Right atrium auricular region (tissue), 2 donors: ENCODE data around the gene TADA3. TPM values are rescaled to one million over a fixed set of nuclear protein-coding genes. Genes with fewer than 3 reads are reported as not detected.

Experiments used
- DNase-seq: peaks from one replicate; pipeline ENCODE4 v3.0.0-alpha.2; 2019; ENCODE audit warnings: low spot score
- H3K27ac ChIP-seq, 2 donors: fragments of 200-600 bp; sonication (generic); 1 replicate in 1 of 2; 2 replicates in 1 of 2; pipeline ENCODE4 v1.5.1; 2016 to 2019
- H3K27me3 ChIP-seq, 2 donors: fragments of 200-600 bp; sonication (generic); one replicate each; pipeline versions ENCODE4 v1.5.1 to v1.6.0; 2017 to 2019
- H3K36me3 ChIP-seq: fragments of 200-600 bp; sonication (generic); one replicate; pipeline ENCODE4 v1.5.1; 2016
- H3K4me1 ChIP-seq, 2 donors: fragments of 200-600 bp; sonication (generic); one replicate each; pipeline versions ENCODE4 v1.5.1 to v1.6.0; 2017 to 2019
- H3K4me3 ChIP-seq, 2 donors: fragments of 200-600 bp; sonication (generic); 1 replicate in 1 of 2; 2 replicates in 1 of 2; pipeline ENCODE4 v1.5.1; 2017 to 2019; ENCODE audit warnings: mild to moderate bottlenecking in 1 of 2, moderate library complexity in 1 of 2
- H3K9me3 ChIP-seq, 2 donors: fragments of 200-600 bp; sonication (generic); one replicate each; pipeline ENCODE4 v1.5.1; 2019
- total RNA-seq, 2 donors: library from RNA; depleted of rRNA; stranded (reverse); fragments of >200 nt; gene quantifications; one replicate each; pipeline ENCODE4 v1.1.0, GENCODE V29; 2016
- TF ChIP-seq, protein P1 (sequence below), 2 donors: fragments of 200-600 bp; sonication (generic); IDR thresholded peaks; one replicate each; pipeline ENCODE4 v1.5.1; 2019; ENCODE audit warnings: antibody characterized with exemption in 2 of 2

The TADA3 gene
- total RNA-seq, 2 donors from 2014 or later = 43.6 to 57.3 TPM

DNA sequence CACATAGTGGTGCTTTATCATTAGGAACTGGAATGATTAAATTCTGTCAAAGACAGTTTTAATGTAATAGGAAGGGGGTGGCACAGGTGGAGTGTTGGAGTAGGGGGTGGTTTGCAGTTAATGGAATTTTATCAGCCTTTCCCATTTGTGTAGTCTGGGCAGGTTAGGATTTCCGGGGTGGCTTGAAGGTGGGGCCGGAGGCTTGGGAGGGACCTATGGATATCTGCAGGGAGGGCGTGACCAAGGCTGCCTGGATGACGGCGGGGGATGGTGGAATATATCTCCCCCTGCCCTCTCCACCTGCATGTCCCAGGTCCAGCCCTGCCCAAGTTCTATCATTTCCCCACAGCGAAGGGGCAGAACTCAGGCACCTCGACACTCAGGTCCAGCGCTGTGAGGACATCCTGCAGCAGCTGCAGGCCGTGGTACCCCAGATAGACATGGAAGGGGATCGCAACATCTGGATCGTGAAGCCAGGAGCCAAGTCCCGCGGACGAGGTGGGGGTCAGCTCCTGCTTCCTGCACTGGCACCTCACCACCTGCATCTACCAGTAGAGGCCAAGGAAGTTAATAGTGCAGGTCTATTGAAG lies 33.3 kb upstream of the TADA3 start:
- TF ChIP-seq, protein P1, sequence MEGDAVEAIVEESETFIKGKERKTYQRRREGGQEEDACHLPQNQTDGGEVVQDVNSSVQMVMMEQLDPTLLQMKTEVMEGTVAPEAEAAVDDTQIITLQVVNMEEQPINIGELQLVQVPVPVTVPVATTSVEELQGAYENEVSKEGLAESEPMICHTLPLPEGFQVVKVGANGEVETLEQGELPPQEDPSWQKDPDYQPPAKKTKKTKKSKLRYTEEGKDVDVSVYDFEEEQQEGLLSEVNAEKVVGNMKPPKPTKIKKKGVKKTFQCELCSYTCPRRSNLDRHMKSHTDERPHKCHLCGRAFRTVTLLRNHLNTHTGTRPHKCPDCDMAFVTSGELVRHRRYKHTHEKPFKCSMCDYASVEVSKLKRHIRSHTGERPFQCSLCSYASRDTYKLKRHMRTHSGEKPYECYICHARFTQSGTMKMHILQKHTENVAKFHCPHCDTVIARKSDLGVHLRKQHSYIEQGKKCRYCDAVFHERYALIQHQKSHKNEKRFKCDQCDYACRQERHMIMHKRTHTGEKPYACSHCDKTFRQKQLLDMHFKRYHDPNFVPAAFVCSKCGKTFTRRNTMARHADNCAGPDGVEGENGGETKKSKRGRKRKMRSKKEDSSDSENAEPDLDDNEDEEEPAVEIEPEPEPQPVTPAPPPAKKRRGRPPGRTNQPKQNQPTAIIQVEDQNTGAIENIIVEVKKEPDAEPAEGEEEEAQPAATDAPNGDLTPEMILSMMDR (IDR thresholded peaks at IDR 0.05) = no peak
- Histone ChIP-seq H3K4me3 (no peak overlapping the region), H3K27ac (no peak overlapping the region), H3K9me3 (no peaks in the 10 kb centered on the region), H3K4me1 (no peaks in the 10 kb centered on the region), H3K36me3 (no peaks in the 10 kb centered on the region), H3K27me3 (no peaks in the 10 kb centered on the region)
- DNase-seq = no peak

DNA sequence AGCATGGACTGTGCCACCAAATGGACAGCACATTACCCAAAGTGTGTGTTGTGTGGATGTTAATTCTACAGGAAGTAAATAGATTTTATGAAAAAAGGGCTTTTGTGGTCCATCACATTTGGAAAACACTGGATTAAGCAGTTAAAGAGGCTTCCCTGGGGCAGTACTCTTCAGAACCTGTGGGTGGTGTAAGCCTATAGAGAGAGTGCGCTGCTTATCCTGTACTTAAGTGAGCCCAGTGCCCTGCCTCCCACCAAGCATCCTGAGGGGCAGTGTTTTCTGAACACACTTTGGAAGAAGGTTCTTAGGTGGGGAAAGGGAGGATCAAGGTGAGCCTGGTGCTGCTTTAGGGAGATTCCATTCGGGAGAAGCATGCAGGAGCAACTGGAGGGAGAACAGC lies 28.7 kb upstream of the TADA3 start:
- no peak for DNase-seq
- Histone ChIP-seq H3K27me3 (no peaks in the 10 kb centered on the region), H3K27ac (no peak overlapping the region)

DNA sequence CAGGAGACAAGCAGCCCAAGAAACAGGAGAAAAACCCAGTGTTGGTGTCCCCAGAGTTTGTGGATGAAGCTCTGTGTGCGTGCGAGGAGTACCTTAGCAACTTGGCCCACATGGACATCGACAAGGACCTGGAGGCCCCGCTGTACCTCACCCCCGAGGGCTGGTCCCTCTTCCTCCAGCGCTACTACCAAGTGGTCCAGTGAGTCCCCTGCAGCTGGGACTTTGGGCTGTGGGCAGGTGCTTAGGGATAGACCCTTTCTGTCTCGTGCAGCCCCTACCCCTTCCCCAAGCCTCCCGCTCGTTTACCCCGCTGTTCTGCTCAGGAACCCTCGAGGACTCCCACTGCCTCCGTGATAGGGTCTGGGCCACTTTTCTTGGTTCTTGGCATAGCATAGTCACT lies 28.3 kb upstream of the TADA3 start:
- TF ChIP-seq, protein P1 (IDR thresholded peaks at IDR 0.05) = no peak
- Histone ChIP-seq H3K4me3 (no peak overlapping the region), H3K27me3 (no peaks in the 10 kb centered on the region), H3K27ac (no peak overlapping the region), H3K4me1 (no peaks in the 10 kb centered on the region), H3K36me3 (no peaks in the 10 kb centered on the region), H3K9me3 (no peaks in the 10 kb centered on the region)
- DNase-seq = no peak

More for the DNA sequence above, 28.7 kb upstream of the TADA3 start:
- Histone ChIP-seq H3K36me3 (no peaks in the 10 kb centered on the region), H3K4me3 (no peak overlapping the region), H3K9me3 (no peaks in the 10 kb centered on the region), H3K4me1 (no peaks in the 10 kb centered on the region)
- TF ChIP-seq, protein P1 (IDR thresholded peaks at IDR 0.05) = no peak

DNA sequence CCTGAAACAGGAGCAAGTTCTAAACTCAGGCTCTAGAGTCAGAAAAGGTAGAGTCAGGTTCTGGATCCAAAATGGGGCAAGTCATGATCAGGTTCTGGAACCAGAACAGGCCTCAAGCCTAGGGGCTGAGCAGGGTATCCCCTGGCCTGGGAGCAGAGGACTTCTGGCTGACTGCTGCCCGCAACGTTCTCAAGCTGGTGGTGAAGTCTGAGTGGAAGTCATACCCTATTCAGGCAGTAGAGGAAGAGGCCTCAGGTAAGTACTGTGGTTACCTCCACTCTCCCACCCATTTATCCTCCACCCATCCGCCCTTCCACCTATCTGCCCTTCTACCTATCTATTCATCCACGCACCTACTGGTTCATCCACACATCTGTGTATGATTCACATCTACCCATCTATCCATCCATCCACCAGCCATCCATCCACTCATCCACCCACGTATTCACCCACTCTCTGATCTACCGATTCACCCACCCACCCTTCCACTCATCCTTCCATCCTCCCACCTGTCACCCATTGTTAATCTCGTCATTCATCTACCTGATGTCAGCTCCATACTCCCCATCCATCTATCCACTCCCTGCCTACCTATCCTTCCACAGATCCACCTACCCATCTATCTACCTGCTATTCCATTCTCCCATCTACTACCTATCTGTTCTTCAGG lies 26.5 kb upstream of the TADA3 start:
- no peak for DNase-seq
- Histone ChIP-seq H3K4me3 (no peak overlapping the region), H3K4me1 (no peaks in the 10 kb centered on the region), H3K9me3 (no peaks in the 10 kb centered on the region), H3K36me3 (no peaks in the 10 kb centered on the region), H3K27me3 (no peaks in the 10 kb centered on the region), H3K27ac (no peak overlapping the region)
- TF ChIP-seq, protein P1 (IDR thresholded peaks at IDR 0.05) = no peak

DNA sequence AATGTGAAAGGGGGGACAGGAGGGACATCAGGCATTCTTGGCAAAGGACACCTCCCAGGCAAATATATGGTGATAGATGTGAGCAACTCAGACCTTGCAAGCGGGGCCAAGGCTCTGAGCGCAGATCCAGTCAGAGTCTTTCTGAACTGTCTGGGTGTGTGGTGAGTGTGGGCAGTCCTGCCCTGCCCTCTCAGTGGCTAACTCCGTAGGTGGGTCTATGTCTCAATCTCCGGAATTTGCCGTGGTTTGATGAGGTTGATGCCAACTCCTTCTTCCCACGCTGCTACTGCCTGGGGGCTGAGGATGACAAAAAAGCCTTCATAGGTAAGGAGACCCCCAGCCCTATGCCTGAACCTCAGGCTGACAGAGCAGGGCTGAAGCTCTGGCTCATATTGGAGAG lies 25.2 kb upstream of the TADA3 start:
- DNase-seq = no peak
- Histone ChIP-seq H3K4me3 (no peak overlapping the region), H3K36me3 (no peaks in the 10 kb centered on the region), H3K27me3 (no peaks in the 10 kb centered on the region), H3K9me3 (no peaks in the 10 kb centered on the region), H3K4me1 (no peaks in the 10 kb centered on the region), H3K27ac (no peak overlapping the region)
- TF ChIP-seq, protein P1 (IDR thresholded peaks at IDR 0.05) = no peak
